HEK293T (cell line): Measurements from ENCODE around the gene PPM1H.
"Not testable (repeated sequence)": the region's sequence is repeated elsewhere in the genome, so short reads cannot be mapped to it uniquely, and the experiment has no call there.

Experiments used
- CTCF ChIA-PET: fragments of 350-600 bp; formaldehyde crosslinking; extraction: SDS; loops from one replicate; lab custom pipeline; 2021; ENCODE audit warnings: antibody characterized with exemption, inconsistent platforms; lab: Yijun Ruan, JAX
- POLR2A ChIA-PET: fragments of 350-600 bp; formaldehyde crosslinking; extraction: SDS; loops from one replicate; lab custom pipeline; 2020; ENCODE audit warnings: antibody characterized with exemption, inconsistent platforms; lab: Yijun Ruan, JAX
- DNase-seq: peaks from one replicate; pipeline ENCODE4 v3.0.0; 2012; ENCODE audit warnings: mixed read lengths; ENCODE audit errors: extremely low spot score
- ARNT ChIP-seq: fragments of 450-650 bp; IDR thresholded peaks from 2 replicates; pipeline ENCODE4 v1.6.1; 2017; ENCODE audit warnings: mild to moderate bottlenecking
- BHLHE40 ChIP-seq: fragments of 450-650 bp; IDR thresholded peaks from 2 replicates; pipeline ENCODE4 v1.6.1; 2016; ENCODE audit warnings: mild to moderate bottlenecking, moderate library complexity, borderline replicate concordance
- CTBP1 ChIP-seq: fragments of 450-650 bp; IDR thresholded peaks from 2 replicates; pipeline ENCODE4 v1.6.1; 2016; ENCODE audit warnings: borderline replicate concordance
- ELF4 ChIP-seq: fragments of 450-650 bp; IDR thresholded peaks from 2 replicates; pipeline ENCODE4 v1.6.1; 2017; ENCODE audit warnings: antibody characterized with exemption
- FOXA1 ChIP-seq: fragments of 450-650 bp; IDR thresholded peaks from 2 replicates; pipeline ENCODE4 v1.6.1; 2016; ENCODE audit warnings: mild to moderate bottlenecking
- FOXK2 ChIP-seq: fragments of 450-650 bp; IDR thresholded peaks from 2 replicates; pipeline ENCODE4 v1.6.1; 2016; ENCODE audit warnings: mild to moderate bottlenecking
- FOXM1 ChIP-seq: fragments of 450-650 bp; IDR thresholded peaks from 2 replicates; pipeline ENCODE4 v1.6.1; 2017; ENCODE audit warnings: mild to moderate bottlenecking, borderline replicate concordance
- HDGF ChIP-seq: fragments of 450-650 bp; IDR thresholded peaks from 2 replicates; pipeline ENCODE4 v1.6.1; 2017; ENCODE audit warnings: antibody characterized with exemption, borderline replicate concordance
- L3MBTL2 ChIP-seq: fragments of 450-650 bp; conservative IDR thresholded peaks from 2 replicates; pipeline ENCODE4 v1.6.1; 2016; ENCODE audit warnings: mild to moderate bottlenecking
- LEF1 ChIP-seq: fragments of 450-650 bp; IDR thresholded peaks from 2 replicates; pipeline ENCODE4 v1.6.1; 2017; ENCODE audit warnings: mild to moderate bottlenecking, borderline replicate concordance
- NFRKB ChIP-seq: fragments of 450-650 bp; IDR thresholded peaks from 2 replicates; pipeline ENCODE4 v1.6.1; 2016; ENCODE audit warnings: mild to moderate bottlenecking, moderate library complexity
- PKNOX1 ChIP-seq: fragments of 450-650 bp; IDR thresholded peaks from 2 replicates; pipeline ENCODE4 v1.6.1; 2016
- SP1 ChIP-seq: fragments of 450-650 bp; IDR thresholded peaks from 2 replicates; pipeline ENCODE4 v1.6.1; 2017
- SUZ12 ChIP-seq: fragments of 450-650 bp; IDR thresholded peaks from 2 replicates; pipeline ENCODE4 v1.6.1; 2016; ENCODE audit warnings: mild to moderate bottlenecking
- TARDBP ChIP-seq: fragments of 450-650 bp; IDR thresholded peaks from 2 replicates; pipeline ENCODE4 v1.6.1; 2016
- ZNF384 ChIP-seq: fragments of 450-650 bp; IDR thresholded peaks from 2 replicates; pipeline ENCODE4 v1.6.1; 2016

The PPM1H gene

DNA sequence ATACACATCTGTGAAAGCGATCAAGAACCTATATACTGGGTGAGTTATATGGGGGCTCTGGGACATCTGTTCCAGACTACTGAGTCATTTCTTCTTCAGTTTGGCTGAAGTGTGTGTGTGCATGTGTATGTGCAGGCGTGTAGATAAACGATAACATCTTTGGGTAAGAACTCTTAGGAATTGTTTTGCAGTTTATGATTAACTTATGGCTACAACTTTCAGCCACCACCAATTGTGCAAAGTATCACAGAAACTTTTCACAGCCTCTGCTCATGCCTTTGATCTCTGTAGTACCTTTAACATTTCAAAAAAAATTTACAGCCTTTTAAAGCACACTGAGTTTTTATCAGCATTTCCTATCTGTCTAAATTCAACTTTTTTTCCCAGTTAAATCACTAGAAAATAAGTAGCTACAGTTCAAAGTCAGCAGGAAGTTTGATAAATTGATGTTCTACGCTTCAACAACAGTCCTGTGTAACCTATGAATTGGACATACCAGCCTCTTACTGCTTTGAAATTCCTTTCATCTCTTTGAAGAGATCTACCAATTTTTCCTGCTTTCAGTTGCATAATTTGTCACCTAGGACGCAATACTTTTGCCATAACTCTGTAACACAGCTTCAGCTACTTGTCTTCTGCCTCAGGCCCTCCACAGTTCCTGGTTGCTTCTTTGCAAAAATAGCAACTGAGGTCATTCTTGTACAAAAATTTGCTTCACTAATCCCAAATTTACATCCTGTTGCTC, 43.0 kb downstream of the PPM1H start:
- POLR2A ChIA-PET: interaction anchor here (0.9 kb wide), 1 partner anchor 12 kb away, joined by 3 read pairs; no protein-coding TSS in a partner anchor
- DNase-seq: no peak
- no peak for TF ChIP-seq FOXK2
- TF ChIP-seq HDGF: no peak
- no peak for TF ChIP-seq BHLHE40
- TF ChIP-seq NFRKB: no peak
- TF ChIP-seq ELF4: no peak
- TF ChIP-seq PKNOX1: no peak
- no peak for TF ChIP-seq CTBP1
- CTCF ChIA-PET: no interaction called here

- ChIA-PET CTCF (no interaction called here), POLR2A (no interaction called here)
- DNase-seq: no peak
- TF ChIP-seq ARNT: no peak
- no peak for TF ChIP-seq FOXK2
- no peak for TF ChIP-seq SUZ12
- TF ChIP-seq LEF1: no peak
- no peak for TF ChIP-seq BHLHE40
- no peak for TF ChIP-seq PKNOX1
- TF ChIP-seq ELF4: no peak
- no peak for TF ChIP-seq L3MBTL2
- TF ChIP-seq FOXM1: no peak
- no peak for TF ChIP-seq SP1
- no peak for TF ChIP-seq FOXA1
- TF ChIP-seq HDGF: no peak
- no peak for TF ChIP-seq ZNF384
- no peak for TF ChIP-seq NFRKB
- no peak for TF ChIP-seq CTBP1
Measured at GRCh38 chr12:62888454-62889110, 46.4 kb downstream of the PPM1H start.

DNA sequence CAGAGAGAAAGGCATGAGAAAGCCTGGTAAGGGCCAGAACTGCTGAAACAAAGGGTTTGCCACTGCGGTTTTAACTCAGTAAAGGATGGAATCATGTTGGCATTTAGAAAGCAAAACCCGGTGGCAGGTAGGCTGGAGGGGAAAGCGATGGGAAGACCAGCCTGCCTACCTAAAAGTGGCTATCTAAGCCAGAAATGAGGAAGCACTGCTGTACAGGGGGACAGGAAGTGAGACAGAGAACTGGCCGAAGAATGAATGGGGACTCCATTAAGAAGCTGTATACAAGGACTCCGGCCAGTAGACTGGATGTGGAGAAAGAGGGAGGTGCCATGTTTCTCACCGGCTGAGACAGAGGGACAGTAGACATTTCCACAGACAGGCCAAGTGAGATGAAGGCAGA, 48.2 kb downstream of the PPM1H start:
- ChIA-PET CTCF (no interaction called here), POLR2A (no interaction called here)
- TF ChIP-seq FOXM1 (no peak), FOXK2 (no peak), CTBP1 (no peak), PKNOX1 (no peak), ARNT (no peak), HDGF (no peak), FOXA1 (no peak), NFRKB (no peak), TARDBP (no peak), SUZ12 (no peak), ELF4 (no peak)
- no peak for DNase-seq

GRCh38 chr12:62885242-62885641, 49.7 kb downstream of the PPM1H start:
- CTCF ChIA-PET: no interaction called here
- POLR2A ChIA-PET: no interaction called here
- no peak for TF ChIP-seq FOXK2
- no peak for TF ChIP-seq LEF1
- no peak for TF ChIP-seq SUZ12
- TF ChIP-seq TARDBP: no peak
- no peak for TF ChIP-seq FOXM1
- no peak for TF ChIP-seq L3MBTL2
- no peak for TF ChIP-seq NFRKB
- no peak for TF ChIP-seq FOXA1
- TF ChIP-seq BHLHE40: no peak
- no peak for TF ChIP-seq CTBP1
- TF ChIP-seq HDGF: no peak
- TF ChIP-seq ARNT: no peak
- no peak for TF ChIP-seq ZNF384
- no peak for TF ChIP-seq SP1
- DNase-seq: no peak

DNA sequence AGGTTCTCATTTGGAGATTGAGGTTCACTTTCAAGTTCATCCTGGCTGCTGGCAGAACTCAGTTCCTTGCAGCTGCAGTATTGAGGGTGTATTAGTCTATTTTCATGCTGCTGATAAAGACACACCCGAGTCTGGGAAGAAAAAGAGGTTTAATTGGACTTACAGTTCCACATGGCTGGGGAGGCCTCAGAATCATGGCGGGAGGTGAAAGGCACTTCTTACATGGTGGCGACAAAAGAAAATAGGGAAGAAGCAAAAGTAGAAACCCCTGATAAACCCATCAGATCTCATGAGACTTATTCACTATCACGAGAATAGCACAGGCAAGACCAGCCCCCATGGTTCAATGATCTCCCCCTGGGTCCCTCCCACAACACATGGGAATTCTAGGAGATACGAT, 50.1 kb downstream of the PPM1H start:
- POLR2A ChIA-PET, CTCF ChIA-PET: not testable (repeated sequence)

GRCh38 chr12:62882696-62883095, 52.3 kb downstream of the PPM1H start:
- TF ChIP-seq L3MBTL2: no peak
- TF ChIP-seq PKNOX1: no peak
- TF ChIP-seq LEF1: no peak
- no peak for TF ChIP-seq ARNT
- no peak for TF ChIP-seq BHLHE40
- POLR2A ChIA-PET: no interaction called here
- DNase-seq: no peak
- CTCF ChIA-PET: no interaction called here

More for the DNA sequence above, 50.1 kb downstream of the PPM1H start:
- DNase-seq: not testable (repeated sequence)
